ENCODE data around the gene DNAL4.

Gene DNAL4

GRCh38 chr22:38815842-38816241, 21.9 kb upstream of the DNAL4 start:
- no peak for TF ChIP-seq POLR2AphosphoS5 (IDR thresholded peaks at IDR 0.05; ENCODE audit: low read depth, low read length)

DNA sequence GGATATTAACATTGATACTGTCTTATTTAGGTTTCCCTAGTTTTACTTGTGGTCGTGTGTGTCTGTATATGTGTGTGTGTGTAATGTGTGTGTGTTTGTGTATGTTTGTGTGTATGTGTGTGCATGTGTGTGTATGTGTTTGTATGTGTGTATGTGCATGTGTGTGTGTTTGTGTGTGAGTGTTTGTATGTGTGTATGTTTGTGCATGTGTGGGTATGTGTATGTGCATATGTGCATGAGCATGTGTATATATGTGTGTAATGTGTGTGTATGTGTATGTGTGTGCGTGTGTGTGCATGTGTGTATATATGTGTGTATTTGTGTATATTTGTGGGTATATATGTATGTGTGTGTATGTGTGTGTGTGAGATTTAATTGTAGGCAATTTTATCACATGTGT, 17.3 kb upstream of the DNAL4 start:
- TF ChIP-seq TAF1 (IDR thresholded peaks at IDR 0.05; ENCODE audit: borderline replicate concordance, insufficient read depth, low read length) (no peak), POLR2AphosphoS5 (IDR thresholded peaks at IDR 0.05; ENCODE audit: low read depth, low read length) (no peak), FOXP2 (optimal IDR thresholded peaks at IDR 0.05; ENCODE audit: borderline replicate concordance, extremely low read depth, extremely low read length, insufficient read depth) (no peak), SIN3A (IDR thresholded peaks at IDR 0.05; ENCODE audit: borderline replicate concordance, insufficient read depth, low read length) (no peak)
- TF ChIP-seq, protein P1, sequence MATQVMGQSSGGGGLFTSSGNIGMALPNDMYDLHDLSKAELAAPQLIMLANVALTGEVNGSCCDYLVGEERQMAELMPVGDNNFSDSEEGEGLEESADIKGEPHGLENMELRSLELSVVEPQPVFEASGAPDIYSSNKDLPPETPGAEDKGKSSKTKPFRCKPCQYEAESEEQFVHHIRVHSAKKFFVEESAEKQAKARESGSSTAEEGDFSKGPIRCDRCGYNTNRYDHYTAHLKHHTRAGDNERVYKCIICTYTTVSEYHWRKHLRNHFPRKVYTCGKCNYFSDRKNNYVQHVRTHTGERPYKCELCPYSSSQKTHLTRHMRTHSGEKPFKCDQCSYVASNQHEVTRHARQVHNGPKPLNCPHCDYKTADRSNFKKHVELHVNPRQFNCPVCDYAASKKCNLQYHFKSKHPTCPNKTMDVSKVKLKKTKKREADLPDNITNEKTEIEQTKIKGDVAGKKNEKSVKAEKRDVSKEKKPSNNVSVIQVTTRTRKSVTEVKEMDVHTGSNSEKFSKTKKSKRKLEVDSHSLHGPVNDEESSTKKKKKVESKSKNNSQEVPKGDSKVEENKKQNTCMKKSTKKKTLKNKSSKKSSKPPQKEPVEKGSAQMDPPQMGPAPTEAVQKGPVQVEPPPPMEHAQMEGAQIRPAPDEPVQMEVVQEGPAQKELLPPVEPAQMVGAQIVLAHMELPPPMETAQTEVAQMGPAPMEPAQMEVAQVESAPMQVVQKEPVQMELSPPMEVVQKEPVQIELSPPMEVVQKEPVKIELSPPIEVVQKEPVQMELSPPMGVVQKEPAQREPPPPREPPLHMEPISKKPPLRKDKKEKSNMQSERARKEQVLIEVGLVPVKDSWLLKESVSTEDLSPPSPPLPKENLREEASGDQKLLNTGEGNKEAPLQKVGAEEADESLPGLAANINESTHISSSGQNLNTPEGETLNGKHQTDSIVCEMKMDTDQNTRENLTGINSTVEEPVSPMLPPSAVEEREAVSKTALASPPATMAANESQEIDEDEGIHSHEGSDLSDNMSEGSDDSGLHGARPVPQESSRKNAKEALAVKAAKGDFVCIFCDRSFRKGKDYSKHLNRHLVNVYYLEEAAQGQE (IDR thresholded peaks at IDR 0.05; ENCODE audit: insufficient read depth in 1 of 2, low read depth in 2 of 2, low read length in 2 of 2) = no peak

GRCh38 chr22:38802671-38803121, 8.8 kb upstream of the DNAL4 start:
- no peak for TF ChIP-seq FOXP2 (optimal IDR thresholded peaks at IDR 0.05; ENCODE audit: borderline replicate concordance, extremely low read depth, extremely low read length, insufficient read depth)
- no peak for TF ChIP-seq SIN3A (IDR thresholded peaks at IDR 0.05; ENCODE audit: borderline replicate concordance, insufficient read depth, low read length)
- TF ChIP-seq, protein P1 (IDR thresholded peaks at IDR 0.05; ENCODE audit: insufficient read depth in 1 of 2, low read depth in 2 of 2, low read length in 2 of 2) = no peak
- TF ChIP-seq TAF1 (IDR thresholded peaks at IDR 0.05; ENCODE audit: borderline replicate concordance, insufficient read depth, low read length) = no peak
- TF ChIP-seq POLR2AphosphoS5 (IDR thresholded peaks at IDR 0.05; ENCODE audit: low read depth, low read length) = no peak

- TF ChIP-seq FOXP2 (optimal IDR thresholded peaks at IDR 0.05; ENCODE audit: borderline replicate concordance, extremely low read depth, extremely low read length, insufficient read depth) = peak; percentile 43
- no peak for TF ChIP-seq SIN3A (IDR thresholded peaks at IDR 0.05; ENCODE audit: borderline replicate concordance, insufficient read depth, low read length)
Measured at GRCh38 chr22:38799265-38800002, 5.5 kb upstream of the DNAL4 start.

DNA sequence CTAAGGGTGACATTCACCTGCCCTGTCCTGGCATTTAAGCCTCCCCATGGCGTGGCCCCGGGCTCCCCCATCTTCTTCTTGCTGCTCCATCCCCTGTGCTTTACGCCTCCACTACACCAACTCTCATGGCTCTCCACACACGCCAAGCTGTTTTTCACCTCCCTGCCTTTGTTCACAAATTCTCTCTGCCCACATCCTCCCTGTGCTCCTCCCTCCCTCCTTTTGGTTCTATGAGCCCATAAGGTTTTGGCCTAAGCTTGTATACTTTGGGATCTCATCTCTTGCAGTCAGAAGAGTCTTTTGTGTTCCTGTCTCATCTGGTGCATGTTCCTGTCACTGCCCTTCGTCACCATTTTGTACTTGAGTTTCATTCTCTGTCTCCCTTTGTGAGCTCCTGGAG, 4.6 kb upstream of the DNAL4 start:
- no peak for TF ChIP-seq SIN3A (IDR thresholded peaks at IDR 0.05; ENCODE audit: borderline replicate concordance, insufficient read depth, low read length)
- no peak for TF ChIP-seq TAF1 (IDR thresholded peaks at IDR 0.05; ENCODE audit: borderline replicate concordance, insufficient read depth, low read length)
- TF ChIP-seq, protein P1 (IDR thresholded peaks at IDR 0.05; ENCODE audit: insufficient read depth in 1 of 2, low read depth in 2 of 2, low read length in 2 of 2) = no peak
- no peak for TF ChIP-seq POLR2AphosphoS5 (IDR thresholded peaks at IDR 0.05; ENCODE audit: low read depth, low read length)
- no peak for TF ChIP-seq FOXP2 (optimal IDR thresholded peaks at IDR 0.05; ENCODE audit: borderline replicate concordance, extremely low read depth, extremely low read length, insufficient read depth)

DNA sequence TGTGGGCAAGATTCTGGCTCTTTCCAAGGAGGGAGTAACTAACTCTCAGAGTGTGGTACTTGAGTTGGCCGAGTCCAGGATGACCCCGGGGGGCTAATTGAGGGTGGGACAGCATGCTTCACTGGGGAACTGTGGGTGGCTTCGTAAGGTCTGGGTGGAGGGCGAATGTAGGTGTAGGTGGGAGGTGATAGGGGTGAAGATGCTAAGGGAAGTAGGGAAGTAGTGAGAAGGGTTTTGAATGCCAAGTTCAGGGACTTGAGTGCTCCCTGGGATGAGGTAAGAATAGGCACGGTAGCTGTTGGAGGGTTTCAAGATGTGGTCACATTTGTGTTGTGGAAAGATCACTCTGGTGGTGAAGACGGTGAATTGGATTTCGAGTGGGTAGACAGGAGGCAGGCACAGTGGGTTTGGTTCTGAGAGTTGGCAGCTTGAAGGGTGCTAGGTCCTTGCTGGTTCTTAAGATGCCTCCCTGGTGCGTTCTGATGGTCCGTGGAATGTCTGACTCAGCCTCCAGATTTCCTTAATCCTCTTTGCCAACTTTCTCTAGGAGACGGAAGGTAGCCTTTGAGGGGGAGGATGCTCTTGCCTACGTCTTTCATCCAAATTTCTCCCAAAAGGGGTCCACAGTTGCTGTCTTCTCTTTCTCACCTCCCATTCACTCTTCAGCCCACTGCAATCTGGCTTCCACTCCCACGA, 2.5 kb upstream of the DNAL4 start:
- no peak for TF ChIP-seq TAF1 (IDR thresholded peaks at IDR 0.05; ENCODE audit: borderline replicate concordance, insufficient read depth, low read length)
- TF ChIP-seq SIN3A (IDR thresholded peaks at IDR 0.05; ENCODE audit: borderline replicate concordance, insufficient read depth, low read length) = no peak
- TF ChIP-seq FOXP2 (optimal IDR thresholded peaks at IDR 0.05; ENCODE audit: borderline replicate concordance, extremely low read depth, extremely low read length, insufficient read depth) = no peak

Data from PFSK-1 (cell line).